AG09309 (cell line): ENCODE measurements around the gene PAFAH2.

Experiments
- DNase-seq: peaks from one replicate; pipeline ENCODE4 v3.0.0-alpha.2; 2010; ENCODE audit warnings: low read depth
- H3K4me3 ChIP-seq: 2 replicates; pipeline ENCODE4 v1.5.1; 2011; ENCODE audit warnings: mild to moderate bottlenecking, low read depth, low read length, moderate library complexity; ENCODE audit not compliant: control insufficient read depth
- TF ChIP-seq, protein P1 (sequence below): IDR thresholded peaks from 2 replicates; pipeline ENCODE4 v1.5.1; 2011; ENCODE audit warnings: mild to moderate bottlenecking, low read depth, low read length, inconsistent platforms; ENCODE audit not compliant: insufficient read depth, control insufficient read depth; ENCODE audit errors: missing control alignments

PAFAH2 gene

DNA sequence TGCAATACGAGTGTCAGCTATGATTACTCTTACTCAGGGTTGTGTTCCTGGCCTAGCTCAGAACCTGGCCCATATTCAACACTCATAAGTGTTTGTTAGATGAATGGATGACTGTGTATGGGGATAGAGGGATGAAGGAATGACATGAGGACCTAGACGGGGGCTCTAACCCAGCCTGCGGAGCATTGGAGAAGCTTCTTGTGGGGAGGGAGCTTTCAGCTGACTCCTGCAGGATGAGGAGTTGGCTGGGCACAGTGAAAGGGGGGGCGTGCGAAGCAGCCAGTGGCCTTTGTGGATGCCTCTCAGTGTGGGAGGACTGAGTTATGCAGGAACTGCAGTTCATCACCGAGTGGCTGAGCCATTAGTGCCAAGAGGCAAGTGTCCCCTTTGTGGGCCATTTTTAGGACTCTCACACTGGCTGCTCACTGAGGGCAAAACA is 22.5 kb upstream of the PAFAH2 start:
- no peak overlapping the region for H3K4me3 ChIP-seq
- DNase-seq: no peak
- TF ChIP-seq, protein P1, sequence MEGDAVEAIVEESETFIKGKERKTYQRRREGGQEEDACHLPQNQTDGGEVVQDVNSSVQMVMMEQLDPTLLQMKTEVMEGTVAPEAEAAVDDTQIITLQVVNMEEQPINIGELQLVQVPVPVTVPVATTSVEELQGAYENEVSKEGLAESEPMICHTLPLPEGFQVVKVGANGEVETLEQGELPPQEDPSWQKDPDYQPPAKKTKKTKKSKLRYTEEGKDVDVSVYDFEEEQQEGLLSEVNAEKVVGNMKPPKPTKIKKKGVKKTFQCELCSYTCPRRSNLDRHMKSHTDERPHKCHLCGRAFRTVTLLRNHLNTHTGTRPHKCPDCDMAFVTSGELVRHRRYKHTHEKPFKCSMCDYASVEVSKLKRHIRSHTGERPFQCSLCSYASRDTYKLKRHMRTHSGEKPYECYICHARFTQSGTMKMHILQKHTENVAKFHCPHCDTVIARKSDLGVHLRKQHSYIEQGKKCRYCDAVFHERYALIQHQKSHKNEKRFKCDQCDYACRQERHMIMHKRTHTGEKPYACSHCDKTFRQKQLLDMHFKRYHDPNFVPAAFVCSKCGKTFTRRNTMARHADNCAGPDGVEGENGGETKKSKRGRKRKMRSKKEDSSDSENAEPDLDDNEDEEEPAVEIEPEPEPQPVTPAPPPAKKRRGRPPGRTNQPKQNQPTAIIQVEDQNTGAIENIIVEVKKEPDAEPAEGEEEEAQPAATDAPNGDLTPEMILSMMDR: no peak

DNA sequence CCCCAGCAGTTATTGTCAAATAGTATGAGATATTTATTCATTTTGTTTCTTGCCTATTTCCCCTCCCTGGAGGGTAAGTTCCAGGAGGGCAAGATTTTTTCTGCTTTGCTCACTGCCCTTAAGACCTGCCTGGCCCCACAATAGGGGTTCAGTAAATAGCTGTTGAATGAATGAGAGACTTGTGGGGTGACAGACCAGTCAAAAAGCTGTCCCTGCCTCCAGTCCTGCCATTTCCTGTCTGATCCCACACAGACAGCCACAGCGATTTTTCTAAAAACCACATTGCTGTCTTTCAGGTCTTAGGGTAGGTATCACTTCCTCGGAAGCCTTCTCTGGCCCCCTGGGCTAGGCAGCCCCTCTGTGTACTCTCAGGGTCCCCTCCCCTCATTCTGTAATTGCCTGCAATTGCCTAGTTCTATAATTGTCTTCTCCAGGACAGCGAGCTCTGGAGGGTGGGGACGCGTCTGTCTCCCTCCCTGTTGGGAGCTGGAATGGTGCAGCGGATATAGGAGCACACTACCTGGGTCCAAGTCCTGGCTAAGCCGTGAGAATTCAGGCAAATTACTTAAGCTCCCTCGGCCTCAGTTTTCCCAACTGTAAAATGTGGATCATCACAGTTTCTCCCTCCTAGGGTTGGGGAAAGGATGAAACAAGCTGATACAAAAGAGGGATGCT is 21.9 kb upstream of the PAFAH2 start:
- no peak overlapping the region for H3K4me3 ChIP-seq
- DNase-seq: no peak
- TF ChIP-seq, protein P1: no peak

DNA sequence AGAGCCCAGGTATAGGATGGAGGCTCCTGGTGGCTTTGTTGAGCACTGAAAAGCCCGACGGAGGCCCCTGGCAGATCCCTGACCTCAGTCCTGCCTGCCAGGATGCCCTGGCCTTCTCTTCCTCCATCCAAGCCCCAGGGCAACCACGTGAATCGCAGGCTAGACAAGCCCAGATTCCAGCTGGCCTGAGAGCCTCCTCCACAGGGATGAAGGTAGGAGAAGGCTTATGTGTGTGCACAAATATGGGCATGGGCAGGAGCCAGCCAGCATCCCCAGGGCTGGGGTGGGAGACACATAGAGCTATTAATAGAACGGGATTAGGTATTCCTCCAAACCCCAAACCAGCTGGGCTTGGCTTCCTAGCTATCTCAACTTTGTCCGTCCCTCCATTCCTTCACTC is 19.7 kb upstream of the PAFAH2 start:
- H3K4me3 ChIP-seq: no peak overlapping the region
- no peak for DNase-seq
- TF ChIP-seq, protein P1: no peak

DNA sequence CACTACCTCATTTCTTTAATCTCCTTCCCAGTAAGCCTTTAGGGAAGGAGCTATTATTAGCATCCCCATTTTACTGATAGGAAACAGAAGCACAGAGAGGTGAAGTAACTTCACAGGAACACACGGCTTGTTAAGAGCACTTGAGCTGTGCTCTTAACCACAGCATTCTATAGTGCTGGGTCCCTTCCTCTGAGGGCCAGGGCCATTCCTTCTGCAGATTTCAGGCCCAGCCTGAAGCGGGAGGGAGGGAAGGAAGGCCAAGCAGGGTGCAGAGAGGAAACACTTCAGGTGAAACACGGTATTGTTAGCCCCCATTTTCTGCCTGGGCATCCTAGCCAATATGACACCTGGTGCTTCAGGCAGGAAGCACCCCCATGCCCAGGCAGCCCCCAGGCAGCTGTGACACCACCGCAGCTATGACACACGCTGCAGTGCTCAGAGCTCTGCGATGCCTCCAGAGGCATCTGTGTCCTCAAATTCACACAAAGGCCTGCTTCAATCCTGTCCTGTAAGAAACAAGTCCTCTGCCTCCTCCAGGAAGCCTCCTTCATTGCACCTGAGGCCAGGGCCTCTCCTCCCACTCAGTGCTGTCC is 19.2 kb upstream of the PAFAH2 start:
- TF ChIP-seq, protein P1: no peak
- no peak for DNase-seq
- no peak overlapping the region for H3K4me3 ChIP-seq

DNA sequence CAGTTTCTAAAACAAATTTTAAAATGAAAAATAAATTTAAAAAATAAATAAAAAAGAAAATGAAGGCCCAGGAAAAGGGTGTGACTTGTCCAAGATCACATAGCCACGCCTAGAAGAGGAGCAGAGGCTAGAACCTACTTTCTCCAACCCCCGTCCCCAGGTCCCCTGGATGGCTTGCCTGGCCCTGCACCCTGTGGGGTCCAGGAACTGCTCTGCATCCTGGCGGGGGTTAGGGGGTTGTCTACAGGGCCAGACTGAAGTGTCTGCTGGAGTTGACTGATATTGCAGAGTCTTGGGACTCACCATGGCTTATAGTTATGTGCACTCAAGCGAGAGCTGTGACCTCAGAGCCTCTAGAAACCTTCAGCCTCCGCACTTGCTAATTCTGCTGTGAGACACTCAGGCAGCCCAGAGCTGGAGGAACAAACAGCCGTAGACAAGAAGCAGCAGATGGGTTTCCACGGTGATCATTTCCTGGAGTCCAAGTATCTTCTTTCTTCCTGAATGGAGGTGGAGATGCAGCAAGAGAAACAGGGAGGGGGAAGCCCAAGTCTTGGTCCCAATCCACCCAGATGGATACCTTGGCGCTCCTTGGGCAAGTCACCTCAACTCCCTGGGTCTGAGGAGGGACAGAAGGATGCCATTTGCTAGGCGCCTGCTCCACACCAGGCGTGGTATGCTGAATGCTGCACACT is 18.5 kb upstream of the PAFAH2 start:
- no peak for DNase-seq
- H3K4me3 ChIP-seq: no peak overlapping the region
- TF ChIP-seq, protein P1: no peak

DNA sequence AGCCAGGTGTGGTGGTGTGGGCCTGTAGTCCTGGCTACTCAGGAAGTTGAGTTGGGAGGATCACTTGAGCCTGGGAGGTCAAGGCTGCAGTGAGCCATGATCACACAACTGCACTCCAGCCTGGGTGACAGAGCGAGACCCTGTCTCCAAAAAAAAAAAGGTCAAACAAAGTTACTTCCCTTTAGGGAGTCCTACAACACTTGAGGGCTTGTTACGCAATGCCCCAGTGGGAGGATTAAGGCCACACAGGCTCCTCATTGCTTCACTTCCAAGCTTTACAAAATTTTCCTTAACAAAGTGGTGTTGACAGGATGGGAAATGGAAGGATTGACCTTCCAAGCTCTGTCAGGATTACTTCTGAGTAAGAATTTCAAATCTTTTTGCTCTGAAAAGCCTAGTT is 17.5 kb upstream of the PAFAH2 start:
- H3K4me3 ChIP-seq: no peak overlapping the region
- DNase-seq: peak; percentile 59
- TF ChIP-seq, protein P1: no peak
